ENCODE measurements around the gene COA7. TPM values are rescaled to one million over a fixed set of nuclear protein-coding genes. Genes with fewer than 3 reads are reported as not detected.
A peak's percentile ranks its signal among the peaks of the same experiment; 100 is the strongest.

Gene COA7
- polyA plus RNA-seq, 4 donors = 11.6 to 21.2 (median 13.9) TPM

DNA sequence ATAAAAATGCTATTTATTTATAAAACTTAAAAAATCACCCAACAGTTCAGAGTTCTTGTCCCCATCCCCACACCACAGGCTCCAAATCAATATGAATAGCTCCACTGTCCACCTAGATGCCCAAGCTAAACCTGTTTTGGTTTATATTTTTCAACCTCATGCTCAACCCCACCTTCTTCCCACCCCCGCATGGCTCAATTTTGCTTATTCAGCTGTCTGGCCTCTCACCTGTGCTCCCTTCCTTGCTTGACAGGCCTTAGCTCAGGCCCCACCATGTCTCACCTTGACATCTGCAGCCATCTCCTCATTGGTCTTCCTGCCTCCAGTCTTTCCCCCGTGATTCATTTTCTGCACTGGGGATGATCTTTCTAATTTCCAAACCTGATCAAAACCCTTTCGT is 17.8 kb downstream of the COA7 start:
- no peaks in the 10 kb centered on the region for H3K9me3 ChIP-seq (ENCODE audit: control insufficient read depth in 2 of 2, insufficient read depth in 1 of 2, low read depth in 1 of 2, low read length in 1 of 2)
- H3K36me3 ChIP-seq (ENCODE audit: control insufficient read depth in 3 of 3, insufficient read depth in 2 of 3, low read depth in 1 of 3, low read length in 3 of 3) = peaks cover 0 to under 1% (median 0%) of the 10 kb centered on the region in 3 donors
- DNase-seq (no peak), FAIRE-seq (no peak)
- no peaks in the 10 kb centered on the region for H3K27me3 ChIP-seq (ENCODE audit: control insufficient read depth in 3 of 3, insufficient read depth in 3 of 3, low read length in 3 of 3)
- no peak overlapping the region for H3K27ac ChIP-seq (ENCODE audit: low read depth in 1 of 3, low read length in 2 of 3)
- H3K4me1 ChIP-seq (ENCODE audit: control insufficient read depth in 3 of 3, insufficient read depth in 2 of 3, low read depth in 1 of 3, low read length in 2 of 3) = no peaks in the 10 kb centered on the region
- WGBS, 3 donors = 80 to 90% (median 85%) methylated on average over 3 of the region's 3 CpGs
- H3K4me3 ChIP-seq (ENCODE audit: low read depth in 1 of 3, low read length in 3 of 3) = no peak overlapping the region

DNA sequence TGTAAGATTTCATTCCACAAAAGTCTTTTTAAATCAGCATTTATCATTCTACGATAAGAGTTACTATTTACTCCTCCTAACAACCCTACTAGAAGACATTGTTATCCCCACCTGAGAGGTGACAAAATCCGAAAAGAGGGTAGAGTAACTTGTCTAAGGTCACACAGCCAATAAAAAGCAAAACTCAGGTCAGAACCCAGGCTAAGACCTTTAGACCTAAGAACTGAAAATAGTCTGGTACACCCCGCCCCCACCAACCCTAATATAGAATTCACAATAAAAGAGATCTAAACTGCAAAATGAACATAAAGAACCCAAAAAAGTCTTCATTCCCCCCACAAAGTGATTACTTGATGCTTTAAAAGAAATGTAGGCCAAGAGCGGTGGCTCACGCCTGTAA is 18.6 kb downstream of the COA7 start:
- WGBS, 3 donors = 66 to 85% (median 76%) methylated on average over 5 of the region's 5 CpGs
- DNase-seq (no peak), FAIRE-seq (no peak)
- Histone ChIP-seq H3K27ac (ENCODE audit: low read depth in 1 of 3, low read length in 2 of 3) (no peak overlapping the region), H3K36me3 (ENCODE audit: control insufficient read depth in 3 of 3, insufficient read depth in 2 of 3, low read depth in 1 of 3, low read length in 3 of 3) (no peaks in the 10 kb centered on the region), H3K27me3 (ENCODE audit: control insufficient read depth in 3 of 3, insufficient read depth in 3 of 3, low read length in 3 of 3) (no peaks in the 10 kb centered on the region), H3K9me3 (ENCODE audit: control insufficient read depth in 2 of 2, insufficient read depth in 1 of 2, low read depth in 1 of 2, low read length in 1 of 2) (no peaks in the 10 kb centered on the region), H3K4me1 (ENCODE audit: control insufficient read depth in 3 of 3, insufficient read depth in 2 of 3, low read depth in 1 of 3, low read length in 2 of 3) (no peaks in the 10 kb centered on the region), H3K4me3 (ENCODE audit: low read depth in 1 of 3, low read length in 3 of 3) (no peak overlapping the region)

DNA sequence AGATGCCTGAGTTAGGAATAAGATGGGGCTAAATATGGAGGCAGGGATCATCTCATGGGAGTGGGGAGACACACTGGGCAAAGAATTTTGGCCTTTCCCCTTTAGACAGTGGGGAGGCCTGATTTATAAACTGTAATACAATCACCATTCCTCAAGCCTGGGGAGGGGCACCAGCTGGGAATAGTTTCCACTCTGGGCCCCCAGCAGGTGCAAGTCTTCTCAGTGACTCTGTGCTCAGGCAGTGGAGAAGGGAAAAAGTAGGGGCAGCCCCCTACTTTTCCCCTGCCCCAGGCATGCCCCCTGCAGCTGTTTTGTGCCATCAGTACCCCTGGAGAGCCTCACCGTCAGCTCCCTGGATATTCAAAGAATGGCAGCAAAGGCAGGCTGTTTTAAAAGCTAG is 19.1 kb downstream of the COA7 start:
- DNase-seq (no peak), FAIRE-seq (no peak)
- no peak overlapping the region for H3K4me3 ChIP-seq (ENCODE audit: low read depth in 1 of 3, low read length in 3 of 3)
- H3K36me3 ChIP-seq (ENCODE audit: control insufficient read depth in 3 of 3, insufficient read depth in 2 of 3, low read depth in 1 of 3, low read length in 3 of 3) = no peaks in the 10 kb centered on the region
- 88 to 100% (median 94%) methylated on average over 1 of the region's 1 CpG for WGBS, 3 donors
- no peaks in the 10 kb centered on the region for H3K4me1 ChIP-seq (ENCODE audit: control insufficient read depth in 3 of 3, insufficient read depth in 2 of 3, low read depth in 1 of 3, low read length in 2 of 3)
- no peaks in the 10 kb centered on the region for H3K9me3 ChIP-seq (ENCODE audit: control insufficient read depth in 2 of 2, insufficient read depth in 1 of 2, low read depth in 1 of 2, low read length in 1 of 2)
- no peak overlapping the region for H3K27ac ChIP-seq (ENCODE audit: low read depth in 1 of 3, low read length in 2 of 3)
- no peaks in the 10 kb centered on the region for H3K27me3 ChIP-seq (ENCODE audit: control insufficient read depth in 3 of 3, insufficient read depth in 3 of 3, low read length in 3 of 3)

DNA sequence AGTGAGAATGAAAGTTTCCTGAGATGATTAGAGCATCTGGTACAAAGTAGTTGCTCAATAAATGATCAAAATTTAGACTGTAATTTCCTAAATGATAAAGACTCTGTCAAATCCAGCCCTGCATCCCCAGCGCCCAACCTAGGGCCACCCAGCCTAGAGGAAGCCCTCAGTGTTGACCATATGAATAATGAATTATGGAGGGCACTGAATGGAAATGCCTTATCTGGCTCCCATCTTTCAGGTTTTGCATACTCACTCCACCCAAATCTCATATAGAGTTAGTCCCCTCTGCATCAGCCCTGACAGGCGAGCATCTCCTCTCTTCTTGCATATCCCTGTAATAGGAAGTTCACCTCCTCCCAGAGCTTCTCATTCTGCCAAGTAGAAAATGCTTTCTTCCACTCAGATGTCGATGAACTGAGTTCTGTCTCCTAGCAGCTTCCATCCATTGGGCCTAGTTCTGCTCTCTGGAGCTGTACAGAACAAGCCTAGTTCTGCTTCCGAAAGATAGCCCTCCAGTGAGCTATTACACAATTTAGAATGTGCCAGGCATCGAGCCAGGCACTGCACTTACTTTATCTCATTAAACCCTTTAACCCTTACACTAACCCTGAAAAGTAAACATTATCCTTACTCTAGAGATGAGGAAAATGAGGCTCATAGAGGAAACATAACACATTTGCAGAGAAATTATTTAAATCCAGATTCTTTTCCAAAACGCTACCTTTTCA is 20.9 kb downstream of the COA7 start:
- no peaks in the 10 kb centered on the region for H3K27me3 ChIP-seq (ENCODE audit: control insufficient read depth in 3 of 3, insufficient read depth in 3 of 3, low read length in 3 of 3)
- FAIRE-seq (no peak), DNase-seq (peak in 1 of 2 donors; percentile 37)
- H3K36me3 ChIP-seq (ENCODE audit: control insufficient read depth in 3 of 3, insufficient read depth in 2 of 3, low read depth in 1 of 3, low read length in 3 of 3) = no peaks in the 10 kb centered on the region
- H3K9me3 ChIP-seq (ENCODE audit: control insufficient read depth in 2 of 2, insufficient read depth in 1 of 2, low read depth in 1 of 2, low read length in 1 of 2) = no peaks in the 10 kb centered on the region
- WGBS, 3 donors = 50 to 58% (median 50%) methylated on average over 6 of the region's 6 CpGs
- H3K4me1 ChIP-seq (ENCODE audit: control insufficient read depth in 3 of 3, insufficient read depth in 2 of 3, low read depth in 1 of 3, low read length in 2 of 3) = no peaks in the 10 kb centered on the region
- H3K4me3 ChIP-seq (ENCODE audit: low read depth in 1 of 3, low read length in 3 of 3) = no peak overlapping the region
- no peak overlapping the region for H3K27ac ChIP-seq (ENCODE audit: low read depth in 1 of 3, low read length in 2 of 3)

DNA sequence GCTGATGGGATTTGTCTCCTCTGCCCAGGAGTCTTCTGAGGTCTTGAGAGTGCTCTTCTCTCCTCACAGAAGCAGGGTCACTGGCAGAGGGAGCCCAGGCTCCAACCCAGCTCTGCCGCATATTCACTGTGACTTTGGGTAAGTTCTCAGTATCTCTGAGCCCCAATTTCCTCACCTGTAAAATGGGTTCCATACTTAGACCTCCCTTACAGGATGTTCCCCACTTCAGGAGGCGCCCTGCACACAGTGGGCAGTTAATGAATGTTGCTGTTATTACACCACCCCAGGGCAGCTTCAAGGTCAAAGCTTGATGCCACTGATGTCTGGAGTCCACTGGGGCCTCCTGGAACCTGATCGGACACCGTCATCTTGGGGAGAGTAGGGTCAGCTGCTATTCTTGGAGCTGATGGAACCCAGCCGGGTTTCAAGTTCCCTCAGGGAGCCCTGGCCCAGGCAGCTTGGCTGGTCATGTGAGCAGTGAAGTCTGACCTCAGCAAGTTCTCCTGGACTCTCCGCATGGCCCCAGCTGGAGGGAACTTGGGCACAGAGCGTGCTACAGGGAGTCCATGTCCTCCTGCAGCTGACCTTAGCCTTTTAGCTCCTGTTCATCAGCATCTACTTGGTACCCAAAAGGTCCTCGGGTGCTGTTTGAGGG is 21.8 kb downstream of the COA7 start:
- no peaks in the 10 kb centered on the region for H3K4me1 ChIP-seq (ENCODE audit: control insufficient read depth in 3 of 3, insufficient read depth in 2 of 3, low read depth in 1 of 3, low read length in 2 of 3)
- no peaks in the 10 kb centered on the region for H3K27me3 ChIP-seq (ENCODE audit: control insufficient read depth in 3 of 3, insufficient read depth in 3 of 3, low read length in 3 of 3)
- H3K27ac ChIP-seq (ENCODE audit: low read depth in 1 of 3, low read length in 2 of 3) = no peak overlapping the region
- peak in 1 of 2 donors; percentile 32 for DNase-seq
- H3K9me3 ChIP-seq (ENCODE audit: control insufficient read depth in 2 of 2, insufficient read depth in 1 of 2, low read depth in 1 of 2, low read length in 1 of 2) = no peaks in the 10 kb centered on the region
- no peak overlapping the region for H3K4me3 ChIP-seq (ENCODE audit: low read depth in 1 of 3, low read length in 3 of 3)
- 74 to 92% (median 89%) methylated on average over 8 of the region's 8 CpGs for WGBS, 3 donors
- no peaks in the 10 kb centered on the region for H3K36me3 ChIP-seq (ENCODE audit: control insufficient read depth in 3 of 3, insufficient read depth in 2 of 3, low read depth in 1 of 3, low read length in 3 of 3)
- no peak for FAIRE-seq

DNA sequence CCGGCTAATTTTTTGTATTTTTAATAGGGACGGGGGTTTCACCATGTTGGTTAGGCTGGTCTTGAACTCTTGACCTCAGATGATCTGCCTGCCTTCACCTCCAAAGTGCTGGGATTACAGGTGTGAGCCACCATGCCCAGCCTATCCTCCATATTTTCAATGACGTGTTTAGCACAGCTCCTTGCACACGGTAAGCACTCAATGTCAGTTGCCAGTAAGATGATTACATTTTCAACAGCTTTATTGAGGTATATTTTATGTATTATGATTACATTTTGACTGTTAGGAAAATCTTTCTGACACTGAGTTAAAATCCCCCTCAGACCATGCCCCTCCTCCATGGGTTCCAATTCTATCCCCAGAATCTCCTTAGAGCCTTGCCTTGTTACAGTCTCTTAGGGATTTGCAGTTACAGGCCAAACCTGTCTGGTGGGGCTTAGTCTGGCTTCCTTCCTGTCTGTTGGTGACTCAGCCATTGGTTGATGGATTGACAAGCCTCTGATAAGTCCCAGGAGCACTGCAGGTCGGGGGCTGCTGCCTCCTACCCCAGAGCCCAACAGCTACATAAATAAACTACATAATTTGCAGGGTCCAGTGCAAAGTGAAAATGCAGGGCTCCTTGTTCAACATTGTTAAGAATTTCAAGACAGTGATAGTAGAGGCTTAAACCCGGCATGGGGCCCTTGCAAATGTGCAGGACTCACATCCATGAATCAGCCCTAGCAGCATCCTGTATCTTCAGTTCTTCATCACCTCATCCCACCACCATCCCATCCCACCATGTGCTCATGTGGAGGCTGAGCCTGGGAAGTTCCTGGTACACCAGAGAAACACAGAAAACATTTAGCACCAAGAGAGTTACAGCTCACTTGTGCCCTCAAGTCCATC is 23.4 kb downstream of the COA7 start:
- no peak for FAIRE-seq
- no peak overlapping the region for H3K4me3 ChIP-seq (ENCODE audit: low read depth in 1 of 3, low read length in 3 of 3)
- 62 to 72% (median 66%) methylated on average over 6 of the region's 6 CpGs for WGBS, 3 donors

DNA sequence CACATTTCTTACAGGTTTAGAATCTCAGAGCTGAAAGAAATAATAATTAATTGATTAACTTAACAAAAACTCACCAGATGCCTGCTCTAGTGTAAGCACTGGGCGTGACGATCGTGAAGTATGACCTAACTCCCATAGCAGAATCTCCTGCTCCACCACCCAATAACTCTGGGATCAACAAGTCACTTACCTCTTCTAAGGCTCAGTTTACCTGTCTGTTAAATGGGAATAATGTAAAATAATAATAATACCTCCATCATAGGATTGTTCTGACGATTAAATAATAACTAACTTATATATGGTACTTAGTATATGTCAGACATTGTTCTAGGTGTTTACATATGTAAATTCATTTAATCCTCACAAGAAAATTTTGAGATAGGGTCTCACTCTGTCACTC is 24.6 kb downstream of the COA7 start:
- DNase-seq = no peak
- H3K9me3 ChIP-seq (ENCODE audit: control insufficient read depth in 2 of 2, insufficient read depth in 1 of 2, low read depth in 1 of 2, low read length in 1 of 2) = no peaks in the 10 kb centered on the region
- no peaks in the 10 kb centered on the region for H3K36me3 ChIP-seq (ENCODE audit: control insufficient read depth in 3 of 3, insufficient read depth in 2 of 3, low read depth in 1 of 3, low read length in 3 of 3)
- FAIRE-seq = no peak
- 86 to 95% (median 88%) methylated on average over 4 of the region's 4 CpGs for WGBS, 3 donors
- peaks cover 0 to 3% (median 0%) of the 10 kb centered on the region in 3 donors for H3K4me1 ChIP-seq (ENCODE audit: control insufficient read depth in 3 of 3, insufficient read depth in 2 of 3, low read depth in 1 of 3, low read length in 2 of 3)
- no peak overlapping the region for H3K27ac ChIP-seq (ENCODE audit: low read depth in 1 of 3, low read length in 2 of 3)
- no peak overlapping the region for H3K4me3 ChIP-seq (ENCODE audit: low read depth in 1 of 3, low read length in 3 of 3)
- no peaks in the 10 kb centered on the region for H3K27me3 ChIP-seq (ENCODE audit: control insufficient read depth in 3 of 3, insufficient read depth in 3 of 3, low read length in 3 of 3)

More for the DNA sequence above, 23.4 kb downstream of the COA7 start:
- Histone ChIP-seq H3K36me3 (ENCODE audit: control insufficient read depth in 3 of 3, insufficient read depth in 2 of 3, low read depth in 1 of 3, low read length in 3 of 3) (no peaks in the 10 kb centered on the region), H3K4me1 (ENCODE audit: control insufficient read depth in 3 of 3, insufficient read depth in 2 of 3, low read depth in 1 of 3, low read length in 2 of 3) (no peaks in the 10 kb centered on the region), H3K27me3 (ENCODE audit: control insufficient read depth in 3 of 3, insufficient read depth in 3 of 3, low read length in 3 of 3) (no peaks in the 10 kb centered on the region), H3K27ac (ENCODE audit: low read depth in 1 of 3, low read length in 2 of 3) (no peak overlapping the region), H3K9me3 (ENCODE audit: control insufficient read depth in 2 of 2, insufficient read depth in 1 of 2, low read depth in 1 of 2, low read length in 1 of 2) (no peaks in the 10 kb centered on the region)
- no peak for DNase-seq

DNA sequence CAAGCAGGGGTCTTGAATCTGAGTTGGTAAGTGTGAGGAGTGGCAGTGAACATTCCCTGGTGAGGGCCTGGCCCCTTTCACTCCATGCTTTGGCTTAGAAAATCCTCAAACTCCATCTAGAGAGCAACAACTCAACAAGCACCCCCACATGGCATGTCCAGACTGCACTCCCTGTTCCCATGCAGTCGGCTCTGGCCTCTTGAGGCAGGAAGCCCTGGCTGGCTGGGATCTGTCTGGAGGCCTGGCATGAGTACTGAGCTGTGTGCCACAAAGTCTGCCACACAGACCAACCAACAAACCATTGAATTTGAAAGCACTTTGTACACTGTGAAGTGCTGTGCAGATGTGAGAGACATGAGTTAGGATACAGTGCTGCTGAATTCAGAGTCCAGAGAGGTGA is 25.2 kb downstream of the COA7 start:
- DNase-seq = no peak

More for the DNA sequence above, 25.2 kb downstream of the COA7 start:
- Histone ChIP-seq H3K9me3 (ENCODE audit: control insufficient read depth in 2 of 2, insufficient read depth in 1 of 2, low read depth in 1 of 2, low read length in 1 of 2) (no peaks in the 10 kb centered on the region), H3K27me3 (ENCODE audit: control insufficient read depth in 3 of 3, insufficient read depth in 3 of 3, low read length in 3 of 3) (no peaks in the 10 kb centered on the region), H3K36me3 (ENCODE audit: control insufficient read depth in 3 of 3, insufficient read depth in 2 of 3, low read depth in 1 of 3, low read length in 3 of 3) (no peaks in the 10 kb centered on the region), H3K4me1 (ENCODE audit: control insufficient read depth in 3 of 3, insufficient read depth in 2 of 3, low read depth in 1 of 3, low read length in 2 of 3) (peaks cover 0 to 8% (median 0%) of the 10 kb centered on the region in 3 donors), H3K4me3 (ENCODE audit: low read depth in 1 of 3, low read length in 3 of 3) (no peak overlapping the region), H3K27ac (ENCODE audit: low read depth in 1 of 3, low read length in 2 of 3) (no peak overlapping the region)
- no peak for FAIRE-seq
- 26 to 62% (median 47%) methylated on average over 1 of the region's 1 CpG for WGBS, 3 donors

Measured in small intestine (tissue), 7 donors.